Measurements from ENCODE around the gene LRP2. TPM values are rescaled to one million over a fixed set of nuclear protein-coding genes. Genes with fewer than 3 reads are reported as not detected.

Gene LRP2
- total and polyA plus RNA-seq, 10 of the 15 experiments (the other 5 are each of a cell fraction or from before 2014, with no cell fraction given) = 0.01 to 0.19 (median 0.06) TPM; not detected in 5

GRCh38 chr2:169336695-169337094, 25.6 kb downstream of the LRP2 start (continued):
- TF ChIP-seq CUX1 (IDR thresholded peaks at IDR 0.05; ENCODE audit: insufficient replicate concordance, low read depth, low read length) (no peak), KLF5 (IDR thresholded peaks at IDR 0.05; ENCODE audit: partially characterized antibody) (no peak), POU2F2 (IDR thresholded peaks at IDR 0.05; ENCODE audit: borderline replicate concordance, low read depth, low read length) (no peak), GABPA (IDR thresholded peaks at IDR 0.05; ENCODE audit: low read depth) (no peak), ZZZ3 (IDR thresholded peaks at IDR 0.05; ENCODE audit: control insufficient read depth, insufficient read length, low read depth) (no peak), PML (IDR thresholded peaks at IDR 0.05; ENCODE audit: low read length) (no peak), ELK1 (IDR thresholded peaks at IDR 0.05; ENCODE audit: low read depth, low read length) (no peak), RB1 (IDR thresholded peaks at IDR 0.05; ENCODE audit: borderline replicate concordance) (no peak), ZBTB11 (CRISPR knock-in tag; IDR thresholded peaks at IDR 0.05) (no peak)

Measured in GM12878 (cell line).